ENCODE data around the gene ADGRA3.

Gene ADGRA3

GRCh38 chr4:22427675-22428074 is 88.2 kb downstream of the ADGRA3 start:
- no peaks in the 10 kb centered on the region for H3K9me3 ChIP-seq (ENCODE audit: control insufficient read depth in 5 of 5, low read length in 5 of 5)
- H3K9ac ChIP-seq (ENCODE audit: low read length in 5 of 5): no peak overlapping the region
- peaks cover 0 to 10% (median 2%) of the 10 kb centered on the region in 5 donors for H3K36me3 ChIP-seq (ENCODE audit: control insufficient read depth in 5 of 5, insufficient read depth in 5 of 5, low read length in 5 of 5)
- H3K4me3 ChIP-seq (ENCODE audit: low read depth in 1 of 5, low read length in 5 of 5): no peak overlapping the region
- no peaks in the 10 kb centered on the region for H3K27me3 ChIP-seq (ENCODE audit: control insufficient read depth in 5 of 5, insufficient read depth in 4 of 5, low read length in 5 of 5)
- H3K27ac ChIP-seq (ENCODE audit: low read depth, low read length): no peak overlapping the region
- no peaks in the 10 kb centered on the region for H3K4me1 ChIP-seq (ENCODE audit: control insufficient read depth in 5 of 5, insufficient read depth in 5 of 5, low read length in 5 of 5)

- H3K9ac ChIP-seq (ENCODE audit: low read length in 5 of 5): no peak overlapping the region
- H3K27ac ChIP-seq (ENCODE audit: low read depth, low read length): no peak overlapping the region
- H3K4me1 ChIP-seq (ENCODE audit: control insufficient read depth in 5 of 5, insufficient read depth in 5 of 5, low read length in 5 of 5): no peaks in the 10 kb centered on the region
- no peaks in the 10 kb centered on the region for H3K27me3 ChIP-seq (ENCODE audit: control insufficient read depth in 5 of 5, insufficient read depth in 4 of 5, low read length in 5 of 5)
- no peak overlapping the region for H3K4me3 ChIP-seq (ENCODE audit: low read depth in 1 of 5, low read length in 5 of 5)
- no peaks in the 10 kb centered on the region for H3K9me3 ChIP-seq (ENCODE audit: control insufficient read depth in 5 of 5, low read length in 5 of 5)
- peaks cover 2 to 9% (median 3%) of the 10 kb centered on the region in 5 donors for H3K36me3 ChIP-seq (ENCODE audit: control insufficient read depth in 5 of 5, insufficient read depth in 5 of 5, low read length in 5 of 5)
These were observed 95.6 kb downstream of the ADGRA3 start for GRCh38 chr4:22420291-22420690.

DNA sequence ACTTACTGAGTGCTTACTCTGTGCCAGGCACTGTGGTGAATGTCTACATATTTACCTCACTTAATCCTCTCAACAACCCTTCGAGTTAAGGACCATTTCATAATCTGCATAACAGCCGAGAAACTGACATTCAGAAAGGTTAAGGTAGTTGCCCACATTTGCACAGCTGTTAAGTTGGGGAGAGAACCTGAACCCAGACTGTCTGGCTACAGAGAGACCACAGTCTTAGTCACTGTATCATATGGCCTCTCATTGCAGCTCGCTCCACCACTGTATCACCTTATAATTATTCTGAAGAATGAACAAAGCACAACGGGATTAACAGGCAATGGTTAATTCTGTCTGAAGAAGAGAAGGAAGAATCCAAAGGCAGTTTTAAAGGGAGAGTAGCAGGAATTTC is 98.5 kb downstream of the ADGRA3 start:
- Histone ChIP-seq H3K4me1 (ENCODE audit: control insufficient read depth in 5 of 5, insufficient read depth in 5 of 5, low read length in 5 of 5) (no peaks in the 10 kb centered on the region), H3K9me3 (ENCODE audit: control insufficient read depth in 5 of 5, low read length in 5 of 5) (no peaks in the 10 kb centered on the region), H3K27me3 (ENCODE audit: control insufficient read depth in 5 of 5, insufficient read depth in 4 of 5, low read length in 5 of 5) (no peaks in the 10 kb centered on the region), H3K9ac (ENCODE audit: low read length in 5 of 5) (no peak overlapping the region), H3K27ac (ENCODE audit: low read depth, low read length) (no peak overlapping the region), H3K4me3 (ENCODE audit: low read depth in 1 of 5, low read length in 5 of 5) (no peak overlapping the region), H3K36me3 (ENCODE audit: control insufficient read depth in 5 of 5, insufficient read depth in 5 of 5, low read length in 5 of 5) (peaks cover 2 to 15% (median 3%) of the 10 kb centered on the region in 5 donors)

DNA sequence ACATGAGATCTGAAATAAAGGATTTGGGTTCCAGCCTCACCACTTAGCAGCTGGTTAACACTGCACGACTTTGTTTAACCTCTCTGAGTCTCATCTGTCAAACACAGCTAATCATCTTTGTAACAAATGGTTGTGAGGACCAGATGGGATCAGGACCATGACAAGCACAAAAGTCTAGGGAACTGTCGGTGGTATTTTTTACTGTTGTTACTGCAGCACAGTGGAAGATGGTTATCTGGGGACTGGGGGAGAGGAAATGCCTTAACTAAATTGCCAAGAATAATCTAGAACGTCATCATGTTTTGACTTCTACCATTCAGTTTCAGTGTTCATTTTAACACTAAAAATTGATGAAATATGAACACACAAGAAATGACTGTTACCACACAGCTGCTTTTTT is 99.5 kb downstream of the ADGRA3 start:
- H3K27me3 ChIP-seq (ENCODE audit: control insufficient read depth in 5 of 5, insufficient read depth in 4 of 5, low read length in 5 of 5): no peaks in the 10 kb centered on the region
- peaks cover 2 to 15% (median 3%) of the 10 kb centered on the region in 5 donors for H3K36me3 ChIP-seq (ENCODE audit: control insufficient read depth in 5 of 5, insufficient read depth in 5 of 5, low read length in 5 of 5)
- no peaks in the 10 kb centered on the region for H3K4me1 ChIP-seq (ENCODE audit: control insufficient read depth in 5 of 5, insufficient read depth in 5 of 5, low read length in 5 of 5)
- no peak overlapping the region for H3K27ac ChIP-seq (ENCODE audit: low read depth, low read length)
- H3K9me3 ChIP-seq (ENCODE audit: control insufficient read depth in 5 of 5, low read length in 5 of 5): no peaks in the 10 kb centered on the region
- H3K9ac ChIP-seq (ENCODE audit: low read length in 5 of 5): no peak overlapping the region
- no peak overlapping the region for H3K4me3 ChIP-seq (ENCODE audit: low read depth in 1 of 5, low read length in 5 of 5)

GRCh38 chr4:22414833-22415232 is 101.0 kb downstream of the ADGRA3 start:
- peaks cover under 1 to 9% (median 3%) of the 10 kb centered on the region in 5 donors for H3K36me3 ChIP-seq (ENCODE audit: control insufficient read depth in 5 of 5, insufficient read depth in 5 of 5, low read length in 5 of 5)

DNA sequence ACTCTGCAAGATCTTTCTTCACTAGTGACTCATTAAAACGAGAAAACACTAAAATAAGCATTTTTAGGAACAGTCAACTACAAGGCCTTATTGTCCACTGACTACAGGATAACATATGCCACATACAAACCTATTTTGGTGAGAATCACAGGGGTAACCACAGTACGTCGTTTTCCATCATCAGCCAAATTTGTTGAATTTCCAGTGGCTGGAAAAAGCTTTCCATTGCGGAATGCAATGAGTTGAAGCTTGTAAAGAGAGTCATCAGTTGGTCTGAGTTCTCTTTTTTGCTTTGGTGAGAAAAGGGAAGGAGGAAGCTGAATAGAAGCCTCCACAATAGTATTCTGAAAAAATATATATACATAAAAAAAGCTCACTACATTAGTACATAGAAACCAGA is 102.4 kb downstream of the ADGRA3 start:
- no peaks in the 10 kb centered on the region for H3K4me1 ChIP-seq (ENCODE audit: control insufficient read depth in 5 of 5, insufficient read depth in 5 of 5, low read length in 5 of 5)
- no peaks in the 10 kb centered on the region for H3K9me3 ChIP-seq (ENCODE audit: control insufficient read depth in 5 of 5, low read length in 5 of 5)
- peaks cover 0 to 10% (median 2%) of the 10 kb centered on the region in 5 donors for H3K36me3 ChIP-seq (ENCODE audit: control insufficient read depth in 5 of 5, insufficient read depth in 5 of 5, low read length in 5 of 5)
- H3K27ac ChIP-seq (ENCODE audit: low read depth, low read length): no peak overlapping the region
- H3K27me3 ChIP-seq (ENCODE audit: control insufficient read depth in 5 of 5, insufficient read depth in 4 of 5, low read length in 5 of 5): no peaks in the 10 kb centered on the region
- H3K4me3 ChIP-seq (ENCODE audit: low read depth in 1 of 5, low read length in 5 of 5): no peak overlapping the region
- H3K9ac ChIP-seq (ENCODE audit: low read length in 5 of 5): no peak overlapping the region

More at GRCh38 chr4:22414833-22415232, 101.0 kb downstream of the ADGRA3 start:
- no peak overlapping the region for H3K4me3 ChIP-seq (ENCODE audit: low read depth in 1 of 5, low read length in 5 of 5)
- no peaks in the 10 kb centered on the region for H3K27me3 ChIP-seq (ENCODE audit: control insufficient read depth in 5 of 5, insufficient read depth in 4 of 5, low read length in 5 of 5)
- no peak overlapping the region for H3K9ac ChIP-seq (ENCODE audit: low read length in 5 of 5)
- no peaks in the 10 kb centered on the region for H3K9me3 ChIP-seq (ENCODE audit: control insufficient read depth in 5 of 5, low read length in 5 of 5)
- H3K4me1 ChIP-seq (ENCODE audit: control insufficient read depth in 5 of 5, insufficient read depth in 5 of 5, low read length in 5 of 5): no peaks in the 10 kb centered on the region
- no peak overlapping the region for H3K27ac ChIP-seq (ENCODE audit: low read depth, low read length)

- H3K27ac ChIP-seq (ENCODE audit: low read depth, low read length): no peak overlapping the region
- no peaks in the 10 kb centered on the region for H3K4me1 ChIP-seq (ENCODE audit: control insufficient read depth in 5 of 5, insufficient read depth in 5 of 5, low read length in 5 of 5)
- peaks cover 0 to 10% (median 2%) of the 10 kb centered on the region in 5 donors for H3K36me3 ChIP-seq (ENCODE audit: control insufficient read depth in 5 of 5, insufficient read depth in 5 of 5, low read length in 5 of 5)
- H3K4me3 ChIP-seq (ENCODE audit: low read depth in 1 of 5, low read length in 5 of 5): no peak overlapping the region
- H3K9ac ChIP-seq (ENCODE audit: low read length in 5 of 5): no peak overlapping the region
- H3K9me3 ChIP-seq (ENCODE audit: control insufficient read depth in 5 of 5, low read length in 5 of 5): no peaks in the 10 kb centered on the region
- H3K27me3 ChIP-seq (ENCODE audit: control insufficient read depth in 5 of 5, insufficient read depth in 4 of 5, low read length in 5 of 5): no peaks in the 10 kb centered on the region
These were observed 103.9 kb downstream of the ADGRA3 start for GRCh38 chr4:22412013-22412412.

- no peaks in the 10 kb centered on the region for H3K27me3 ChIP-seq (ENCODE audit: control insufficient read depth in 5 of 5, insufficient read depth in 4 of 5, low read length in 5 of 5)
- H3K36me3 ChIP-seq (ENCODE audit: control insufficient read depth in 5 of 5, insufficient read depth in 5 of 5, low read length in 5 of 5): peaks cover 0 to 11% (median 2%) of the 10 kb centered on the region in 5 donors
- no peak overlapping the region for H3K27ac ChIP-seq (ENCODE audit: low read depth, low read length)
- H3K9me3 ChIP-seq (ENCODE audit: control insufficient read depth in 5 of 5, low read length in 5 of 5): no peaks in the 10 kb centered on the region
- no peak overlapping the region for H3K4me3 ChIP-seq (ENCODE audit: low read depth in 1 of 5, low read length in 5 of 5)
- no peaks in the 10 kb centered on the region for H3K4me1 ChIP-seq (ENCODE audit: control insufficient read depth in 5 of 5, insufficient read depth in 5 of 5, low read length in 5 of 5)
- no peak overlapping the region for H3K9ac ChIP-seq (ENCODE audit: low read length in 5 of 5)
These were observed 105.1 kb downstream of the ADGRA3 start for GRCh38 chr4:22410645-22411247.

DNA sequence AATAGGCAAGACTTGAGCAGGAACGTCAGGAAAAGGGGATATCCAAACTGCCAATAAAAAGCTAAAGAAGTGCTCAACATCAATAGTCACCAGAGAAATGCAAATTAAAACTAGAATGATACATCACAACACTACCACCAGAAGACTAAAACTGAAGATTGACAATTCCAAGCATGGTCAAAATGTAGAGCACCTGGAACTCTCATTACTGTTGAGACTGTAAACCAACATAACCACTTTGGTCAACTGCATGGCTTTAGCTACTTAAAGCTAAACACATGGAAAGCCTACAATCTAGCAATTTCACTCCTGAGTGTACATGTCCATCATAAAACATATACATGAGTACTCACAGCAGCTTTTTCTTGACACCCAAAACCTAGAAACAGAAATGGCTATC is 107.4 kb downstream of the ADGRA3 start:
- no peaks in the 10 kb centered on the region for H3K4me1 ChIP-seq (ENCODE audit: control insufficient read depth in 5 of 5, insufficient read depth in 5 of 5, low read length in 5 of 5)
- H3K36me3 ChIP-seq (ENCODE audit: control insufficient read depth in 5 of 5, insufficient read depth in 5 of 5, low read length in 5 of 5): peaks cover 0 to 10% (median 3%) of the 10 kb centered on the region in 5 donors
- no peaks in the 10 kb centered on the region for H3K27me3 ChIP-seq (ENCODE audit: control insufficient read depth in 5 of 5, insufficient read depth in 4 of 5, low read length in 5 of 5)
- no peak overlapping the region for H3K27ac ChIP-seq (ENCODE audit: low read depth, low read length)
- H3K9ac ChIP-seq (ENCODE audit: low read length in 5 of 5): no peak overlapping the region
- no peaks in the 10 kb centered on the region for H3K9me3 ChIP-seq (ENCODE audit: control insufficient read depth in 5 of 5, low read length in 5 of 5)
- H3K4me3 ChIP-seq (ENCODE audit: low read depth in 1 of 5, low read length in 5 of 5): no peak overlapping the region

DNA sequence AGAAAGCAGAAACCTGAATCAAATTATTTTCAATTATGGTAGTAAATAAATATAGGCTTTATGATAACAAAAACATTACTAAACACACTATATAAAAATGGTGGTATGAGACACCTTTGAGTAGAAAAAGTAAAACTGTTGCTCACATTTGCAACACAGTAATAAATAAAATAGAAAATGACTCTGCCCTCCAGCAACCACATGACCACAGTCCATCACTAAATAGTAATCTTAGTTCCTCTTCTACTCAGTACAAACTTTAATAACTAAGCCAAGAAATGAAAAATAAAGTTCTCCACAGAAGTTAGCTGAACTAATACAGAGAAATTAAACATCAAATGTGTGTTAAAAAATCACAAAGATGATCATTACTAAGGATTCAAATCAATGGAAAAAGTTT is 108.5 kb downstream of the ADGRA3 start:
- no peaks in the 10 kb centered on the region for H3K9me3 ChIP-seq (ENCODE audit: control insufficient read depth in 5 of 5, low read length in 5 of 5)
- no peak overlapping the region for H3K4me3 ChIP-seq (ENCODE audit: low read depth in 1 of 5, low read length in 5 of 5)
- peaks cover 0 to 10% (median 2%) of the 10 kb centered on the region in 5 donors for H3K36me3 ChIP-seq (ENCODE audit: control insufficient read depth in 5 of 5, insufficient read depth in 5 of 5, low read length in 5 of 5)
- no peaks in the 10 kb centered on the region for H3K4me1 ChIP-seq (ENCODE audit: control insufficient read depth in 5 of 5, insufficient read depth in 5 of 5, low read length in 5 of 5)
- H3K27ac ChIP-seq (ENCODE audit: low read depth, low read length): no peak overlapping the region
- no peaks in the 10 kb centered on the region for H3K27me3 ChIP-seq (ENCODE audit: control insufficient read depth in 5 of 5, insufficient read depth in 4 of 5, low read length in 5 of 5)
- no peak overlapping the region for H3K9ac ChIP-seq (ENCODE audit: low read length in 5 of 5)

All from subcutaneous abdominal adipose tissue (tissue), 5 donors.